ENCODE measurements around the gene UBE3A.
"Not testable (repeated sequence)": the region's sequence is repeated elsewhere in the genome, so short reads cannot be mapped to it uniquely, and the experiment has no call there.

Gene UBE3A

DNA sequence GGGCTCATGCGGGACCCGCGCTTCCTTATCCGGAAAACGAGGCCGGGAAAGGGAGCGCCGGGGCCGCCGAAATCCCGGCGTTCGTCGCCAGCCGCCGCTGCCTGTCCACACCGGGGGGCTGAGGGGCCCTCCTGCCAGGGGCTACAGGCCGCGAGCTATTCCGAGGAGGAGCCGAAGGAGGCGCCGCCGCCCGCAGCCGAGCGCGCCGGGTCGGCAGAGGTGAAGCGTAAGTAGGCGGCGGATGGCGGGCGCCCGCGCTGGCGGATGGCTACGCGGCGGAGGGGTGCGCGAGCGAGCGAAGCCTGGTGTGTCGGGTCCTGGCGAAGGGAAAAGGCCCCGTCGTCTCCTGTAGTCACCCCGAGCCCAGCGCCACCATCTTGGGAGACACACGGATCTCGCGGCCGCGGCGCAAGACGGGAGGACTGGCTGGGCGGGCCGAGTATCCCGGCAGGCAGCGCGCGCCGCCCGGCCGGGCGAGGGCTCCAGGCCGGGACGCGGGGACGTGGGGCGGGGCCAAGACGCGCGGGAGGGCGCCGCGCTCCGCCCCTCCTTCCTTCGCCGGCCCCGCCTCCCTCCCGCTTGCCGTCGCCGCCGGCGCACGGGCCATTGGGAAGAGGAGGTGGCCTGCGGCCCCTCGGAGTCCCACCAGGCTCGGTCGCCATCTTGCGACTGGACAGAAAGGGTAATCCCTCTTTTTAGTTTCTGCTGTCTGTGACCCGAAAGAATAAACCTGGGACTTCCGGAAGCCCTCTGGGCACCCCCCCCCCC lies at the start of gene UBE3A:
TSS of gene UBE3A (minus strand) at position 424 of the 768 bp plus-strand sequence. CDS start 29,917 bp downstream, outside the sequence.
- DNase-seq (ENCODE audit: low read depth in 3 of 3) = peak; percentile 71 to 88 (median 79)

- DNase-seq (ENCODE audit: low read depth in 3 of 3) = no peak
Measured at GRCh38 chr15:25487226-25487884, 48.5 kb upstream of the UBE3A start.

GRCh38 chr15:25486051-25486450 lies 47.2 kb upstream of the UBE3A start:
- DNase-seq (ENCODE audit: low read depth in 3 of 3) = no peak

GRCh38 chr15:25481208-25481859 lies 42.5 kb upstream of the UBE3A start:
- DNase-seq (ENCODE audit: low read depth in 3 of 3) = no peak

DNA sequence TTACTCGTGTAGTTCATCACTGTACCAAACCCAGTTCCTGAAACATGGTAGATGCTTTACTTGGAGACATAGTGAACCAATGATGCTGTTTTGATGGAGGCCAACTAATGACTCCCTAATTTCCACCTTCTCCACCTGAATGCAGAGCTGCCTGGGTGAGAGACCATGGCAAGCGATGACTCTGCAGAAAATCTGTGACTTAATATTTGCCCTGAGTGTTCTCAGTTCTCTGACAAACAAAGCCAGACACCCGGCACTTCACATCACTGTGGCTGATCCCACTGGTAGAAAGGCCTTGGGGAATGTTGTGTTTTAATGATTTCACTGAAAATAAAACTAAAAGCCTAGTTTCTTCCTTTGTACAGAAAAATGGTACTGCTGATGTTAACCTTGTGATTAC lies 39.5 kb upstream of the UBE3A start:
- no peak for DNase-seq (ENCODE audit: low read depth in 3 of 3)

GRCh38 chr15:25477816-25478215 lies 39.0 kb upstream of the UBE3A start:
- no peak for DNase-seq (ENCODE audit: low read depth in 3 of 3)

GRCh38 chr15:25474251-25474650 lies 35.4 kb upstream of the UBE3A start:
- DNase-seq (ENCODE audit: low read depth in 3 of 3) = no peak

DNA sequence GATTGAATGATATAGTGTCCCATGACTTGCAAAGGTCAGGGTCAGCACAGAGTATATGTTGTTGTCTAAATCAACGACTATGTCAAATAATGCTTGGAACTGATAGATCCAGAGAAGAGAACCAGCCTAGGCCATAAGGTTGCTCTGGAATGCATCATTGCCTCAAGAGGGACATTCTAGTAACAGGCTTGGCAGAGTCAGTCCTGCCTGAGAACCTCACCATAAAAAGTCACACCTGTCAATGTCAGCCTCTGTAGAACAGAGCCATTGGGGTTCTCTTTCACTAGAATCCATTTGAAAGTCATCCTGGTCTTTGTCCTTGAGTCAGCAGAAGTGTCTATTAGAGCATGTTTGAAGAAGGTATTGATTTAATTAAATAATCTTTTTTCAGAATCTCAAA lies 31.4 kb upstream of the UBE3A start:
- no peak for DNase-seq (ENCODE audit: low read depth in 3 of 3)

DNA sequence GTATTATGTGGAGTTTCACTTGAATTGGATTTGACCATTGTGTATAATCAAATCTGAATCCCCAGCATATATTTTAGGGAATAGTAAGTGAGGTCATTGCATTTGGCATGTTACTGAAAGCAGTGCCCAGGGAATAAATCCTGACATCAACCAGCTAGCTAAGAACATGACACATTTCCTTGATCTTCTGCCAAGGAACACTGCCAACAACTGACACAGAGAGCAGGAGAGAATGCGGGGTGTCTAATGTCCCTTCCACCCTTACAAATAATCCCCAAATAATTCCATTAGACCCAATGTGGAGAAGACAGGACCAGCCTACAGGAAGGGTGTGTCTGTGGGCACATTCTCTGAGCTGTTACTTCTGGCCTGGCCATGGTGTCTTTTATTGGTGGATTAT lies 30.6 kb upstream of the UBE3A start:
- no peak for DNase-seq (ENCODE audit: low read depth in 3 of 3)

DNA sequence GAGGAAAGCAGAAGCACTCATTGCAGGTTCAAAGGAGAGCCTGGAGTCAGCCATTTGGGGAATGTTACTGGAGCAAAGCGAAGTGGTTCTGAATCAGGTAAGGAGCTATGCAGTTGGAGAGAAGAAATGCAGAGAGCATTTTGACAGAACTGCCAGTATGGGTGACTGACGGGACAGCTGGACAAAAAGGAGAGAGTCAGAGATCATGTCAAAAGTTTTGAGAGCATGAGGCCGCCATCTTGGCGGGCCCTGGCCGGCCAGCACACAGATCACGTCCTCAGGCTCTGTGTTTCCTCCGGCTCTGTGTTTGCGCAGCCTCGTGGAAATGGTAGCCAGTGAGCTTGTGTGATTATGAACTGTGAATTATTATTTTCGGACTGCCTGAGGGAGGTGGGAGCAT lies 29.8 kb upstream of the UBE3A start:
- no peak for DNase-seq (ENCODE audit: low read depth in 3 of 3)

GRCh38 chr15:25465835-25466234 lies 27.0 kb upstream of the UBE3A start:
- no peak for DNase-seq (ENCODE audit: low read depth in 3 of 3)

- no peak for DNase-seq (ENCODE audit: low read depth in 3 of 3)
Measured at GRCh38 chr15:25464784-25465183, 26.0 kb upstream of the UBE3A start.

- no peak for DNase-seq (ENCODE audit: low read depth in 3 of 3)
Measured at GRCh38 chr15:25464383-25464782, 25.6 kb upstream of the UBE3A start.

GRCh38 chr15:25456196-25456595 lies 17.4 kb upstream of the UBE3A start:
- DNase-seq (ENCODE audit: low read depth in 3 of 3) = no peak

- no peak for DNase-seq (ENCODE audit: low read depth in 3 of 3)
Measured at GRCh38 chr15:25455226-25455625, 16.4 kb upstream of the UBE3A start.

DNA sequence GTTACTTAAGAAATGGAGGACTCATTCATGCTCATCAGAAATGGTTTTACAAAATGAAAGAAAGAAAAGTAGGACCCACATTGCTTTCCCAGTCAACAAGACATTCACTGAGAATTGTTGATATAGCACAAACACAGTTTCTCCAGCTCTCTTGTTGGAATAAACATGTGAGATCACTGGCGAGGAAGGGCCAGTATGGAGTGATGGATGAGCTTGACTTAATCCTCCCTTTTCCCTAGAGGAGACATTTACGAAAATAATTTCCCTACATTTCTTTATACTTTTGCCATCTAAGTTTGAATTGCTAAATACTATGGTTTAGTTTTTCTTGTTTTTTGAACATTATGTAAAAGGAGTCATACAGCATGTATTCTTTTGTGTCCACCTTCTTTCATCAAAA lies 15.9 kb upstream of the UBE3A start:
- DNase-seq (ENCODE audit: low read depth in 3 of 3) = no peak

GRCh38 chr15:25453246-25453645 lies 14.4 kb upstream of the UBE3A start:
- DNase-seq (ENCODE audit: low read depth in 3 of 3) = not testable (repeated sequence)

DNA sequence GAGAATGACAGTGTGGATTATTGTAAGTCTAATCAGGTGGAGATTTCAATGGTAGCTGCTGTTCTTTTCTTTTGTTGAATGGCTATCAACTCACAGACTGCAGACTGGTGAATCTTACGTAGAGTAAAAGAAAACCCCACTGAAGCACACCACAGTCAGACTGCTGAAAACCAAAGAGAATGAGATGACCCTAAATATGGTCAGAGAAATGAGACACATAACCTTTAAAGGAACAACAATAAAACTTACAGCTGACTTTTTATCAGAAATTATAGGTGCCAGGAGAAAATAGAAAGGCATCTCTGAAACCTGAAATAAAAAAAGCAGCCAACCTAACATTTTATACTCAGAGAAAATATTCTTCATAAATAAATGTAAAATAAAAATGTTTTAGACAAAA lies 12.7 kb upstream of the UBE3A start:
- DNase-seq (ENCODE audit: low read depth in 3 of 3) = no peak

GRCh38 chr15:25450163-25450562 lies 11.3 kb upstream of the UBE3A start:
- DNase-seq (ENCODE audit: low read depth in 3 of 3) = no peak

DNA sequence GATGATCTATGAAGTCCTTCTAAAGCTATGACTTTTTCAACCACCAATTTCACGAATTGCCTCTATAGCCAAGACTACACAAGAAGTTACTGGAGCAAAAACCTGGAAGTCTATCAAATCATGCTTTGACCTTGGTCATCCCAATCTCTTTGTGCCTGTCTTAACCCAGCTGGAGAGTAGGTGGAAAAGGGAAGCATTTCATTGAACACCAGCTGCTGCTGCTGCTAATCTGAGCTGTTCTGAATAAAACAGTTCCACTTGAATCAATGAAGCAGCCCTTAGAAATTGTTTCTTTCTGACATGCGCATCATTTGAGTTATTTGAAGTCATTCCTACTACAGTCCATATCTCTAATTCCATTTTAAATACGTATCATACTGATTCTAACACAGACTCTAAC lies 7.3 kb upstream of the UBE3A start:
- no peak for DNase-seq (ENCODE audit: low read depth in 3 of 3)

DNA sequence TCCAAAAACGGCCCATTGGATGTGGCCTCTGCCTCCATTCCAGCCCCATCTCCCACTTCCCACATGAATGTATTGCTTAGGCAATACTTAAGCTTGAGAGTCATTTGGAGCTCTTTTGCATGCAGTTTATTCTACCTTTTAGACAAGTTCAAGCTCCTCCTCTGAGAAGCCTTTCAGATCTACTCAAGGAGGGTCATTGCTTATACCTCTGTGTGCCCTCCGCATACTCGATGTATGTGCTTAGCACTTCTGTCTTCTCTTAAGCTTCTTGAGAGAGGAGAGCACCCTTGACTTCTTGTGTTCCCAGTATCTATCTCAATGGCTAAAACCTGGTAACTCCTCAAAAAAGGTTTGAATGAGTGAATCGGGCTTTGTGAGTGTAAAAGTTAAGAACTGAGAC lies 6.6 kb upstream of the UBE3A start:
- no peak for DNase-seq (ENCODE audit: low read depth in 3 of 3)

DNA sequence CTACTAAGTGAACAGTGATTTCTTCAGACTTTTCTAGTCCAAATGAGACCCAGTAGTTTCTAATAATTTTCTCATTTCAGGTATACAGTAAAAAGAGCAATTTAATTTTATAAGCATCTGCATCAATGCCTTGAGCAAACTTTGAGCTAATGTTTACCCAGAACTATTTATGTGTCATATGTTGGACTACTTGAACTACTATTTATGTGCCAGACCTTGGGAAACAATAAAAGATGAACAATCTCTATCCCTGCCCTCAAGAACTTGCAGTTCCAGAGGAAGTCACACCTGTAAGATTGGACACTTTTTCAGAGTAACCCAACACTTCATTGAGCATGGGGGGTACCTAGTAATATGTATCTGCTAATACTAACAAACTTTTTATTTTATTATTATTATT lies 2.3 kb upstream of the UBE3A start:
- no peak for DNase-seq (ENCODE audit: low read depth in 3 of 3)

GRCh38 chr15:25439369-25439836 lies 579 bp upstream of the UBE3A start:
- DNase-seq (ENCODE audit: low read depth in 3 of 3) = peak in 2 of 3 donors; percentile 4 to 10
